PFSK-1 (cell line): ENCODE results near the gene CDHR3.

Experiments
- SIN3A ChIP-seq: IDR thresholded peaks from 2 replicates; pipeline ENCODE4 v1.6.1; 2012; ENCODE audit warnings: mild to moderate bottlenecking, low read length, moderate library complexity, borderline replicate concordance; ENCODE audit not compliant: insufficient read depth
- TAF1 ChIP-seq: IDR thresholded peaks from 2 replicates; pipeline ENCODE4 v1.6.1; 2012; ENCODE audit warnings: low read length, control low read depth, borderline replicate concordance; ENCODE audit not compliant: insufficient read depth

GRCh38 chr7:105985229-105985628, 22.2 kb downstream of the CDHR3 start:
- no peak for TF ChIP-seq TAF1
- TF ChIP-seq SIN3A, result no peak
